H7 (cell line): ENCODE results near the gene USP48. TPM values are rescaled to one million over a fixed set of nuclear protein-coding genes. Genes with fewer than 3 reads are reported as not detected.

Source experiments
- DNase-seq: peaks from one replicate; pipeline ENCODE4 v3.0.0; 2012
- H3K27me3 ChIP-seq: 2 replicates; pipeline ENCODE4 v1.6.0; 2011; ENCODE audit warnings: mild to moderate bottlenecking, low read length; ENCODE audit not compliant: control insufficient read depth, insufficient read depth
- H3K36me3 ChIP-seq: replicated peaks from 2 replicates; pipeline ENCODE4 v1.5.1; 2011; ENCODE audit warnings: low read length; ENCODE audit not compliant: control insufficient read depth, insufficient read depth
- H3K4me3 ChIP-seq: 2 replicates; pipeline ENCODE4 v1.5.1; 2011; ENCODE audit warnings: low read depth, mild to moderate bottlenecking, control low read depth, low read length, moderate library complexity; ENCODE audit not compliant: insufficient read depth
- total RNA-seq: library from RNA; depleted of rRNA; stranded (reverse); fragments of >200 nt; shearing (Covaris generic); gene quantifications from 2 replicates; pipeline ENCODE4 v1.2.3, GENCODE V29; 2014

Gene USP48
- total RNA-seq, 1 experiment from 2014 or later: 37.1 TPM

DNA sequence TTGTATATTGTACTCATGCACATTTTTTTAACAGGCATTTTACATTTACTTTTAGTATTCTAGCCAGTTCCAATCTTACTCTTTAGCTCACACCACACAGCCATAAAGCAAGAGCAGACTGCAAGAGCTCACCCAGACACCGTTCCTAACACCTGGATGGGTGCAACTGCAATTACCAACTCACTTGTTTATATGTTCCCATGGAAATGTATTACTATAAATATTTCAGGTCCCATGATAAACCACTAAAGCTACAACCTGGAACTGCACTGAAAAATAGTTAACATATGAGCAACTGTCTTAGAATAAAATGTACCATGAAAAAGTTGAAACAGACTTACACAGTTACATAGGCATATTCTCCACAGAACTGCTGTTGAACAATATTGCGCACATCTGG is 30.8 kb downstream of the USP48 start:
- H3K4me3 ChIP-seq: no peak overlapping the region
- H3K27me3 ChIP-seq: no peaks in the 10 kb centered on the region
- DNase-seq: no peak
- peaks cover 20% of the 10 kb centered on the region for H3K36me3 ChIP-seq

DNA sequence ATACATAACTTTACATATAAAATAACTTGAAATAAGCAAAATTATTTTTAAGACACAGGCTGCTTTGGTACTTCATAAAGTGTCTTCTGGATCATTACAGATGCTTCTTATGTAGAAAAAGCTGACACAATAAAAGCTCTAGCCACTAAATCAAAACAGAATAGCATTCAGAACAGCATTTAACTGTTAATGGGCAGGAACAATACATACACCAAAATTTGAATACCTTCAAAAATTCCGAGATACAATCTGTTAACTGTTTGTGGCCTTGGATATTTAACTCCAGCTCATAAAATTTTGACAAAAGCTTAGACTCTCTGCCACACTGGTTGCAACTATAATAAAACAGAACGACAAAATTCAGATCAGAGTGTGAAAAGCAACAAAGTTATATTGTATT is 31.7 kb downstream of the USP48 start:
- Histone ChIP-seq H3K36me3 (peaks cover 18% of the 10 kb centered on the region), H3K4me3 (no peak overlapping the region), H3K27me3 (no peaks in the 10 kb centered on the region)
- DNase-seq: no peak

DNA sequence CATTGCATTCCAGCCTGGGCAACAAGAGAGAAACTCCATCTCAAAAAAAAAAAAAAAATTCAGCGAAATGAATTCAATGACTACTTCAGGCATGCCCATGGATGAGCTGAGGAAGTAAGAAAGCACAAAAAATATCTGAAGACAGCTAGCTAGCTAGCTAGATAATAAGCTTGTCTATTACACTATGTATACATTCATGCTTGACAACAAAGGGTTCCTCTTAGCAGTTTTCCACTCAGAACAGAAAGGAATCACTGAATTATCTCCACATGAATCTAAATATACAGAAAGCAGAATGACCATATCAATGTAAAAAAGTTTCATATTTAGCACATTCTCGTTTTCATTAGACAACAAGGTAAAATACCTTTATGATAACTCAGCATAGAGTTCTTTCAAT is 32.1 kb downstream of the USP48 start:
- Histone ChIP-seq H3K4me3 (no peak overlapping the region), H3K27me3 (no peaks in the 10 kb centered on the region), H3K36me3 (peaks cover 18% of the 10 kb centered on the region)
- no peak for DNase-seq

DNA sequence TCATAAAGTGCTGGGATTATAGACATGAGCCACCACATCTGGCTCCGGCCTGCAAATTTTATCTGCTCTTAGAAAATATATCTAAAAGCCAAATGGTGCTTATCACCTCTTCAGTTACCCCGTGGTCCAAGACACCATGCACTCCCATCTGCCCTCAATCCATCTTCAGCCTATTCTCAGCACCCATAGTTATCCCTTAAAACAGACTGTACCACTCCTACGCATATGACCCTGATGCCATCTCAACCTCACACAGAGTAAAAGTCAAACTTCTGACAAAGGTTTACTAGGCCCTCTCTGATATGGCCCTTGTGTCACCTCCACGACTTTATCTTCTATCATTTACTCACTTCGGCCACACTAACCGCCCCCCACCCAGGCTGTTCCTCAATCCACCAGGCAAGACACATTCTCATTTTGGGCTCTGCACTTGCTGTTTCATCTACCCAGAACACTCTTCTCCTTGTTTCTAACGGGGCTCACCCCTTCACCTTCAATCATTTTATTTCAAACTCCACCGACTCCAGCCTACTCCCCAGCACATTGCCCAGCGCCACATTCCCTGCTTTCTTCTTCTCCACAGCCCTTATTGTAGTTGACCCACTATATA is 33.0 kb downstream of the USP48 start:
- Histone ChIP-seq H3K4me3 (no peak overlapping the region), H3K36me3 (peaks cover 12% of the 10 kb centered on the region), H3K27me3 (no peaks in the 10 kb centered on the region)
- DNase-seq: no peak

DNA sequence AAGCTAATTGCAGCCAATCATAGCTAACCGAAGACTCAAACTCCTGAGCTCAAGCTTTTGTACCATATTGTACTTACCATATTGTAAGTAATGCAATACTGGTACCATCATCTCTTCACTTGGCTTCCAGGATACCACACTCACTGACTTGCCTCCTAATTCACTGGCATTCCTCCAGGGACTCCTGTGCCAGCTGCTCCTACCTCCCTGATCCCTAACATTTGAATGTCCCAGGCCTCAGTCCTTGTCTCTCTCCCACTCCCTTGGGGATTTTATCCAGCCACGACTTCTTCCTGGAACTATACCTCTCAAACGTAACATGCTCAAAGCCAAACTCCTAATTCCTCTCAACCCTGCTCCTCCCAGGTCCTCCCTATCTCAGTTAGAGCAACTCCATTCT is 33.8 kb downstream of the USP48 start:
- DNase-seq: no peak
- peaks cover 6% of the 10 kb centered on the region for H3K36me3 ChIP-seq
- no peak overlapping the region for H3K4me3 ChIP-seq
- H3K27me3 ChIP-seq: no peaks in the 10 kb centered on the region

DNA sequence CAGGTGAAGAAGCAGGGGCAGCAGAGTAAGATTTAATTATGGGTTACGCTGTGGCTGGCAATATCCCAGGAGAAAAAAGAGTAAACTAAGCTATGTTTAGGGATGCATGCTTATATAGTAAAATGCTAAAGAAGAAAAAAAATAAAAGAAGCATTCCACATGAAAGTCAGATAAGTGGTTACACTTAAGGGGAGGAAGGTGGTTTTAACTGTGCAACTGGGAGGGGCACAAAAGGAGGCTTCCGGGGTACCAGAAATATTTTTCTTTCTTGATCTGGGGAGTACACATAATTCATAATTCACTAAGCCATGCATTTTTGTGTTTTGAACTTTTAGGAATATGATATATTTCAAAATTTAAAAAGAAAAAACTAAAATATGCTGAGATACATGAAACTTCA is 39.5 kb downstream of the USP48 start:
- Histone ChIP-seq H3K4me3 (no peak overlapping the region), H3K36me3 (no peaks in the 10 kb centered on the region; the same call in none of the 2 replicates), H3K27me3 (no peaks in the 10 kb centered on the region)
- no peak for DNase-seq

DNA sequence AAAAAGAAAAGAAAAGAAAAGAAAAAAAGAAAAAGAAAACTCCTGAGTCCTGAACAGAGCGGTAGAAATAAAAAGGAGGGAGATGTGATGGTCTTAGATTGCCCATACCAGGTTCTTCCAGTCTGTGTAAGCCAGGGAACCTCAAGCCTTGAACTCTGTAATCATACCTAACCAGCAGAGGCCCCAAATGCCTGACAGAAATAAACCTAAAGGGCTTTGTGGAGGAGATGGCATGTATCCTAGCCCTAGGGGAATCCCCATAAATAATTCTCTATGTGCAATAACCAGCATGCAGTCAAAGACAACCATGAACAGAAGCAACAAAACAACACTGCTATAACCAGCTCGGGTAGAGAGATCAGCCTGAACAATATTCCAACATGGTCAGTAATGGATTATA is 40.4 kb downstream of the USP48 start:
- H3K36me3 ChIP-seq: no peaks in the 10 kb centered on the region; the same call in none of the 2 replicates
- no peak overlapping the region for H3K4me3 ChIP-seq
- no peaks in the 10 kb centered on the region for H3K27me3 ChIP-seq
- no peak for DNase-seq

DNA sequence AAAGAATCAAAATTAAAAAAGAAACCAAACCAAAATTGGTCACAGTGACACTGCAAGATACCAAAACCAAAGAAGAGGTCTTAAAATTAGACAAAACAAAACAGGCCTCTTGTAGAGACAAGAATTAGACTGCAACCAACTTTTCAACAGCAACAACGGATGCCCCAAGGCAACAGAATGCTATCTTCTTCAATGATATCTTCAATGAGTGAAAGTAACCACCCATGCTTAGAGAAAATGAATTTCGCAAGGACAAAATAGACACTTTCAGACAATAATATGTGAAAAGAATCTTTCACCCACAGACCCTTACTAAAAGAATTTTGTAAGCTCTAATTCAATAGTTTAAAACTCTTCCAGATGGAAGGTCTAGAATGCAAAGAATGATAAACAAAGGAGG is 41.7 kb downstream of the USP48 start:
- Histone ChIP-seq H3K4me3 (no peak overlapping the region), H3K36me3 (no peaks in the 10 kb centered on the region; the same call in none of the 2 replicates), H3K27me3 (no peaks in the 10 kb centered on the region)
- DNase-seq: no peak

DNA sequence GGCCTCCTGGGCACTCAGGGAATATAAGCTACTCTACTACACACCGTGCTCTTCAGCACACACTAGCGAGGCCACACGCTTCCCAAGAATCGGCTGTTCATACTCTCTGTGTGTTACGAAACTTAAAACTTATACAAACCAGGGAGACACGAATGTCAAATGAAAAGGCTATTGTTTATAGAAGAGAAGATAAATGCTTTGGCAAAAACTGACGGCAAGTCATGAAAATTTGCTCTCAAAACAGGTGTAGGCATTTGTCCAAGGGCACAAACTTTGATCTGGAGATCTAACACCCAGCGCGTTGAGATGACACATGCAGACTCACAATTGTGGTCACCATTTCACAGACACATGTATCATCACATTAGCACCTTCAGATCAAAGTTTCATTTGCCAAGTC is 46.1 kb downstream of the USP48 start:
- no peak for DNase-seq
- H3K36me3 ChIP-seq: peaks cover 12% of the 10 kb centered on the region
- H3K27me3 ChIP-seq: no peaks in the 10 kb centered on the region
- no peak overlapping the region for H3K4me3 ChIP-seq

DNA sequence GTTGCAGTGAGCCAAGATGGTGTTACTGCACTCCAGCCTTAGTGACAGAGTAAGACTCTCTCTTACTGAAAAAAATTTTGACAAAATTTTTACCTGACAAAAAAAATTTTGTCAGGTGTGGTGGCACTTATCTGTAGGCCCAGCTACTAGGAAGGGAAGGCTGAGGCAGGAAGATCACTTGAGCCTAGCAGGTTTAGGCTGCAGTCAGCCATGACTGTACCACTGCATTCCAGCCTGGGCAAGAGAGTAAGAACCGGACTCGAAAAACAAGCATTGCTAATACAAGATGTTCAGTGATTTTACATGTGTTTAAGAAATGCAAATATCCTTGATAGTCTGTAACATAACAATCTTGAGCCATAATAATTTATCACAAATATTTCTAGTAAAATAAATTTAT is 46.9 kb downstream of the USP48 start:
- Histone ChIP-seq H3K27me3 (no peaks in the 10 kb centered on the region), H3K36me3 (peaks cover 12% of the 10 kb centered on the region), H3K4me3 (no peak overlapping the region)

DNA sequence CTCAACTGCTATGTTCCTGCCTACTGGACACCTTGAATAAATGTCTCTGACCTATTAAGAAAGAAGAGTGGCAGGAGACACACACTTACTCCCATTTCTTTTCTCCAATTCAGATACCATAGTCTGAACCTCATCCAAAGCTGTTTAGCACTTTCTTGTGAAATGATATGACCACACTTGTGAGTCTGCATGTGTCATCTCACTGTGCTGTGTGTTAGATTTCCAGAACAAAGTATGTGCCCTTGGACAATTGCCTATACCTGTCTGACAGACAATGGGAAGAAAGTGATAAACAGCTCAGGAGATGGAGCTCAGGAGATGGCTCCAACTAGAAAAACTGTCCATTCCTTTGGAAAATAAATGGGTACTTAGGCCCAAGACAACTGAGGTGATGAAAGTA is 48.4 kb downstream of the USP48 start:
- Histone ChIP-seq H3K4me3 (no peak overlapping the region), H3K27me3 (no peaks in the 10 kb centered on the region), H3K36me3 (peaks cover 12% of the 10 kb centered on the region)
- DNase-seq: no peak

More for the DNA sequence above, 46.9 kb downstream of the USP48 start:
- DNase-seq: no peak

DNA sequence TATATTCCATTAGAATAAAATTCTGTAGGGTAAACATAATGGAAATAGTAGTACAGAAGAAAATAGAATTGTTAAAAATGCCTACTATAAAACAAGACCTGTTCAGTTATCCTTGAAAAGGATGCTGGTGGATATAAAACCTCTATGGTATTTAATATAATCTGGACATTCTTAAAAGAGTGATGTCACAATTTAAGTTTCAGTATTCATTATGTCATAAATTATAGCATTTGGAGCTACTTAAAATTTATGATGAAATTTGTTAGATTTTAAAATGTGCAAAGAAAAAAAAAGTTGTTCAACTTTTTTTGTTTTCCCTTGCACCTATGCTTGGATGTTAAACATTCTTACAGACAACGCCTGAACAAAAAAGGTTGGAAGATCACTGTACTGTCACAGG is 50.3 kb downstream of the USP48 start:
- no peak for DNase-seq
- Histone ChIP-seq H3K27me3 (no peaks in the 10 kb centered on the region), H3K4me3 (no peak overlapping the region), H3K36me3 (peaks cover 17% of the 10 kb centered on the region)

DNA sequence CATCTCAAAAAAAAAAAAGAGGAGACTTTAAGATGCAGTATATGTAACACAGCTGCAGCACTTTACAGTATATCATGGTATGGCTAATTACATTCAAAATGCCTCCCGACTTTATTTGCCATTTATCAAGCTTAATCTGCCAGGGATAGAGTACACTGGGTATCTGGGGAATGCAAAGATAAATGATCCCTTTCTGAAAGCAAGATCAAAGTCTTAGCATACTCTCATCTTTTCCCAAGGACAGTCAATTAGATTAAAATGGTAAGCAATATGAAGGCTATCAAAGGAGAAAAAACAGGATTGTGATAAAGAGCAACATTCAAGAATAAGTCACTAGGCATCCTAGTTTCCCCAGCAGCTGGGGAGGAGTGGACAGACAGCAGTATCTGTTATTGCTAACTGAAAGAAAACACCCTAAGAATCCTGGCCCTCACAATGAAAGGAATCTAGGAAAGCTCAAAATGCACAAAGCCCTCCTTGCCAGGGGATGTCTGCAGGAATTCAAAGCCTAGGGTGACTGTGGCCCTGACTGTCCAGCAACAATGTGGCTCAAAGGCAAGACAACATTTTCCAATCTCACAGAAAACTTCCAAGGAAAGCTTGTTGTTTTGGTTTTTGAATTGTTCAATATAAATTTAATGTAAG is 57.1 kb downstream of the USP48 start:
- H3K36me3 ChIP-seq: peaks cover 10% of the 10 kb centered on the region
- H3K4me3 ChIP-seq: no peak overlapping the region
- H3K27me3 ChIP-seq: no peaks in the 10 kb centered on the region
- no peak for DNase-seq

DNA sequence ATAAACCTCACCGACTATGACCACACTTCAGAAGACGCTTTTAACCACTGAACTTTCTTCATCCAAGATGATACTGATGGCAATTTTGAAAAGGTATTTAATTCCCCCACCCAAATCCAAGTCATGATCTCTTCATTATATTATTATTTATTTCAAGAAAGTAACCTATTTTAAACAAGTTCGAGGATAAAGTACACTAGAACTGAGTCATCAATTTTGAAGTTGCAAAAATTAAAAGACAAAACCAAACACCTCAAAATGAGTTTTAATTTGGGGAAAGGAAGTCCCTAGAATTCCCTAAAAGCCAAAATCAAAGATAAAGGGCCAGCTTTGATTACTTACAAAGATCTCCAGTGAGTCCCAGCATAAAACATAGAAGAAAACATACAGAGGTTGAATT is 58.4 kb downstream of the USP48 start:
- peaks cover 10% of the 10 kb centered on the region for H3K36me3 ChIP-seq
- DNase-seq: no peak
- no peak overlapping the region for H3K4me3 ChIP-seq
- no peaks in the 10 kb centered on the region for H3K27me3 ChIP-seq

DNA sequence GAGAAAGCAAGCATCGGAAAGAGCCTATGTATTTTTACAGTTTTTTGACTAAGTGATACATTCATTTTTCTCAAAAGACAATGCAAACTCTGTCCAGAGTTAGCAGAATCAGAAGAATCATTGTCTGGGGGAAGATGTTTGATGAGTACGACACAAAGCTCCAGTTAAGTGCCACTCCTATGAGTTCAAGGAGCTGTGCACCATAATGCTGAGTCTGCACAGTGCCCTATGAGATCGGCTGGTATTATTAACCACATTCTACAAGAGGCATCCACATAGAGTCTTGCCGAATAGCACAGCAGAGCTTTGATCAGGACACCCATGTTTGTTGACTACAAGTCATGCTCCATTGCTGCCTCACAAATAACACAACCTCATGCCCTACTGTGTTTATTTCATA is 58.9 kb downstream of the USP48 start:
- peaks cover 10% of the 10 kb centered on the region for H3K36me3 ChIP-seq
- no peaks in the 10 kb centered on the region for H3K27me3 ChIP-seq

More for the DNA sequence above, 58.9 kb downstream of the USP48 start:
- no peak overlapping the region for H3K4me3 ChIP-seq
- no peak for DNase-seq
